ENCODE data around the gene GFPT1.

DNA sequence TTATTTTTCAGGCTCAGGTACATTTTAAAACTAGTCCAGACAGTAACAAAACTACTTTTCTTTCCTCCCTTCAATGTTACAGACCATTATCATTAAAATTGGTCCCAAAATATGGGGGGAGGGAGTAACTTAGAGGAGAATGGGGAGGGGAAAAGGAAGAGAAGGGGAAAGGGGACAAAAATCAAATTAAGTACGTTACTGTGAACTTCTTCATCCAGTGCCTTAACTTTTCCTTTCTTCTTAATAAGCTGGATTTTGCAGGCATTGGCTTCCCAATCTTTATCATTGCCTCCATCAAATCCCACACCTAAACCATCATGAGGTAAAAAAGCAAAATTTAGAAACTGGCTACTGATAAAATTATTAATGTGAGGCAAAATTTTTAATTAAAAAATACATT lies 17.2 kb downstream of the GFPT1 start:
- TF ChIP-seq, protein P1, sequence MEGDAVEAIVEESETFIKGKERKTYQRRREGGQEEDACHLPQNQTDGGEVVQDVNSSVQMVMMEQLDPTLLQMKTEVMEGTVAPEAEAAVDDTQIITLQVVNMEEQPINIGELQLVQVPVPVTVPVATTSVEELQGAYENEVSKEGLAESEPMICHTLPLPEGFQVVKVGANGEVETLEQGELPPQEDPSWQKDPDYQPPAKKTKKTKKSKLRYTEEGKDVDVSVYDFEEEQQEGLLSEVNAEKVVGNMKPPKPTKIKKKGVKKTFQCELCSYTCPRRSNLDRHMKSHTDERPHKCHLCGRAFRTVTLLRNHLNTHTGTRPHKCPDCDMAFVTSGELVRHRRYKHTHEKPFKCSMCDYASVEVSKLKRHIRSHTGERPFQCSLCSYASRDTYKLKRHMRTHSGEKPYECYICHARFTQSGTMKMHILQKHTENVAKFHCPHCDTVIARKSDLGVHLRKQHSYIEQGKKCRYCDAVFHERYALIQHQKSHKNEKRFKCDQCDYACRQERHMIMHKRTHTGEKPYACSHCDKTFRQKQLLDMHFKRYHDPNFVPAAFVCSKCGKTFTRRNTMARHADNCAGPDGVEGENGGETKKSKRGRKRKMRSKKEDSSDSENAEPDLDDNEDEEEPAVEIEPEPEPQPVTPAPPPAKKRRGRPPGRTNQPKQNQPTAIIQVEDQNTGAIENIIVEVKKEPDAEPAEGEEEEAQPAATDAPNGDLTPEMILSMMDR (IDR thresholded peaks at IDR 0.05; ENCODE audit: poor library complexity) = no peak
- no peak for TF ChIP-seq EZH2 (IDR thresholded peaks at IDR 0.05; ENCODE audit: borderline replicate concordance)

All from hepatocyte (in vitro differentiated cells).